ENCODE measurements around the gene INPP5J.

DNA sequence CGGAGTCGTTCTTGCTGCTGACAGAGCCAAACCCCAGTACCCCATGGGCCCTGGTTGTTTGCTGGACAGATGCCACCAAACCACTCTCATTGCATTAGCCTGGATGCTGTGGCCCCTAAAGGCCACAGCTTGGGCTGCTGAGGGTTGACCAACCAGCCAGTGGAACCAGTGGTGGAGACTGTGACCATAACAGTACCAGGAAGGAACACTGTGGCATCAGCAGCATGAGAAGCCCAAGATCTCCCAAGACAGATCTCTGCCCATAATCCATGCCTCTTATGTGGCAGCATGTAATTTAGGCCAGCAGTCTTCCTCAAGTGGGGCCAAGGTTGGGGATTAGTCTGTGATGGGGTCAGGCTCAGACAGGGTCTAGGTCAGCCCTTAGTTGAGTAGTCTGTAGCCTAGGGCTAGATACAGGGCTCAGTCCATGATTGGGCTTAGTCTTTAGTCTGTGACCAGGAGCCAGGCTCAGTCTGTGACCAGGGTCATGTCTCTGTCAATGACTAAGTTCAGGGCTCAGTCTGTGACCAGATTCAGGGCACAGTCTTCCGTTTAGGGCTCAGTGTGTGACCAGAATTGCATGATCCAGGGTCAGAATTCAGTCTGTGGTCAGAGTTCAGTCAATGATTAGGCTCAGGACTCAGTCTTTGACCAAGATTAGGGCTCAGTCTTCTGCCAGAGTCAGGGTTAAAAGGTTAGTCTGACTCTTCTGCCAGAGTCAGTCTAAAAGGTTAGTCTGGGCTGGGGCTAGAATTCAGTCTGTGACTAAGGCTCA is 4.5 kb upstream of the INPP5J start:
- TF ChIP-seq, protein P1, sequence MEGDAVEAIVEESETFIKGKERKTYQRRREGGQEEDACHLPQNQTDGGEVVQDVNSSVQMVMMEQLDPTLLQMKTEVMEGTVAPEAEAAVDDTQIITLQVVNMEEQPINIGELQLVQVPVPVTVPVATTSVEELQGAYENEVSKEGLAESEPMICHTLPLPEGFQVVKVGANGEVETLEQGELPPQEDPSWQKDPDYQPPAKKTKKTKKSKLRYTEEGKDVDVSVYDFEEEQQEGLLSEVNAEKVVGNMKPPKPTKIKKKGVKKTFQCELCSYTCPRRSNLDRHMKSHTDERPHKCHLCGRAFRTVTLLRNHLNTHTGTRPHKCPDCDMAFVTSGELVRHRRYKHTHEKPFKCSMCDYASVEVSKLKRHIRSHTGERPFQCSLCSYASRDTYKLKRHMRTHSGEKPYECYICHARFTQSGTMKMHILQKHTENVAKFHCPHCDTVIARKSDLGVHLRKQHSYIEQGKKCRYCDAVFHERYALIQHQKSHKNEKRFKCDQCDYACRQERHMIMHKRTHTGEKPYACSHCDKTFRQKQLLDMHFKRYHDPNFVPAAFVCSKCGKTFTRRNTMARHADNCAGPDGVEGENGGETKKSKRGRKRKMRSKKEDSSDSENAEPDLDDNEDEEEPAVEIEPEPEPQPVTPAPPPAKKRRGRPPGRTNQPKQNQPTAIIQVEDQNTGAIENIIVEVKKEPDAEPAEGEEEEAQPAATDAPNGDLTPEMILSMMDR (IDR thresholded peaks at IDR 0.05) = no peak
- no peak for TF ChIP-seq POLR2A (IDR thresholded peaks at IDR 0.05)

Data from esophagus squamous epithelium (tissue), 4 donors.